ENCODE measurements around the gene RNF25.

RNF25 gene

GRCh38 chr2:218671097-218671653 lies 627 bp downstream of the RNF25 start:
- no peak for DNase-seq

- DNase-seq, result no peak
Observed at GRCh38 chr2:218664653-218665052, 7.1 kb downstream of the RNF25 start.

GRCh38 chr2:218663901-218664300 lies 7.9 kb downstream of the RNF25 start:
- no peak for DNase-seq

GRCh38 chr2:218662827-218663226 lies 9.0 kb downstream of the RNF25 start:
- DNase-seq, result no peak

- DNase-seq, result no peak
Observed at GRCh38 chr2:218662377-218662776, 9.4 kb downstream of the RNF25 start.

- no peak for DNase-seq
Observed at GRCh38 chr2:218659988-218660358, 11.8 kb downstream of the RNF25 start.

- DNase-seq, result peak; percentile 97
Observed at GRCh38 chr2:218659258-218659987, 12.4 kb downstream of the RNF25 start, which contains the start of the genes BCS1L and ZNF142. Gene BCS1L (plus strand): TSS chr2:218659683. CDS start chr2:218660988, 1,305 bp downstream. Gene ZNF142 (minus strand): TSS chr2:218659623. CDS start chr2:218656429, 3,194 bp downstream.

- peak; percentile 62 for DNase-seq
Observed at GRCh38 chr2:218658671-218659257, 13.0 kb downstream of the RNF25 start.

- no peak for DNase-seq
Observed at GRCh38 chr2:218655751-218656150, 16.1 kb downstream of the RNF25 start.

GRCh38 chr2:218648787-218649100 lies 23.1 kb downstream of the RNF25 start:
- no peak for DNase-seq

GRCh38 chr2:218648088-218648786 lies 23.6 kb downstream of the RNF25 start:
- DNase-seq, result peak; percentile 64

GRCh38 chr2:218645126-218645525 lies 26.7 kb downstream of the RNF25 start:
- DNase-seq, result no peak

GRCh38 chr2:218644721-218645120 lies 27.1 kb downstream of the RNF25 start:
- DNase-seq, result no peak

GRCh38 chr2:218643751-218644310 lies 28.0 kb downstream of the RNF25 start:
- no peak for DNase-seq

GRCh38 chr2:218642786-218643185 lies 29.0 kb downstream of the RNF25 start:
- no peak for DNase-seq

GRCh38 chr2:218642121-218642656 lies 29.6 kb downstream of the RNF25 start:
- no peak for DNase-seq

GRCh38 chr2:218638372-218638771 lies 33.4 kb downstream of the RNF25 start:
- DNase-seq, result no peak

GRCh38 chr2:218635719-218636118 lies 36.1 kb downstream of the RNF25 start:
- DNase-seq, result no peak

GRCh38 chr2:218631837-218632236 lies 40.0 kb downstream of the RNF25 start:
- DNase-seq, result no peak

GRCh38 chr2:218627939-218628338 lies 43.9 kb downstream of the RNF25 start:
- DNase-seq, result no peak

GRCh38 chr2:218626369-218626768 lies 45.4 kb downstream of the RNF25 start:
- DNase-seq, result no peak

GRCh38 chr2:218623366-218623705 lies 48.5 kb downstream of the RNF25 start:
- DNase-seq, result no peak

All from activated CD4-positive, alpha-beta T cell treated with anti-CD3 and anti-CD28 coated beads, Interleukin-10, Interleukin-2, amounts not matched to agents 100 ng/mL and 50 ng/mL, durations not matched to agents 16 hours and 8 hours (primary cell).